ENCODE data around the gene FOXO3.

DNA sequence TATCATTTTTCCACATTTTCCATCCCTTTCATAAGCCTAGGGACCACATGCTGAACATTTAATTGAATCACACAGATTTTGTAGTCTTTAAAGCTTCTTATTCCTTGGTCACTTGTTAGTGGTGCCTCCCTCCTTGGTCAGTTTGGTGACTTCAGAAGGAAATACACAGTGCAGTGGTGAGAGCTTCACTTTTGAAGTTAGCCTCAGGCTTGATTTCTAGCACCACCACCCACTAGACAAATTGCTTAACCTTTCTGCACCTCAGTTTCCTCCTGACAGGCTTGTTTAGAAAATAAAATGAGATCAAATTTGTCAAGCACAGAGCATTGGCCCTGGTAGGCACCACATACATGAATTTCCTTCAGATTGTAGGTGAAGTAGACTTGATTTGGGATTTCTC is 91.7 kb downstream of the FOXO3 start:
- TF ChIP-seq EZH2 (IDR thresholded peaks at IDR 0.05; ENCODE audit: insufficient read depth, low read length) = no peak
- no peak for TF ChIP-seq CTCF (IDR thresholded peaks at IDR 0.05; ENCODE audit: insufficient read depth, low read depth, low read length)
